SK-N-SH treated with all-trans-retinoic acid at 6 μM for 48 hours (cell line): ENCODE measurements around the gene LRP8.

ENCODE experiments used
- ATAC-seq: fragments of 200-7000 bp; cut with Tn5 transposase; 3 replicates; pipeline ENCODE4 v1.9.1; 2020; ENCODE audit warnings: mild to moderate bottlenecking, moderate library complexity
- BACH2 ChIP-seq: fragments of 250-450 bp; sonication (Bioruptor Pico); IDR thresholded peaks from 2 replicates; pipeline ENCODE4 v1.9.0; 2021; ENCODE audit warnings: mild to moderate bottlenecking, borderline replicate concordance
- CSDC2 ChIP-seq: fragments of 250-450 bp; sonication (Bioruptor Pico); IDR thresholded peaks from 2 replicates; pipeline ENCODE4 v1.5.0; 2020; ENCODE audit warnings: mild to moderate bottlenecking, moderate library complexity
- CSRNP3 ChIP-seq: fragments of 250-450 bp; sonication (Bioruptor Pico); IDR thresholded peaks from 2 replicates; pipeline ENCODE4 v1.5.1; 2021; ENCODE audit warnings: mild to moderate bottlenecking, moderate library complexity
- GLIS3 ChIP-seq: fragments of 250-450 bp; sonication (Bioruptor Pico); IDR thresholded peaks from 2 replicates; pipeline ENCODE4 v1.5.0; 2020; ENCODE audit warnings: mild to moderate bottlenecking, moderate library complexity
- OSR1 ChIP-seq: fragments of 250-450 bp; sonication (Bioruptor Pico); IDR thresholded peaks from 2 replicates; pipeline ENCODE4 v1.8.0; 2022; ENCODE audit warnings: moderate library complexity, mild to moderate bottlenecking, inconsistent platforms
- PATZ1 ChIP-seq: fragments of 250-450 bp; sonication (Bioruptor Pico); IDR thresholded peaks from 2 replicates; pipeline ENCODE4 v1.8.0; 2020; ENCODE audit warnings: mild to moderate bottlenecking, moderate library complexity, borderline replicate concordance
- RARB ChIP-seq: fragments of 250-450 bp; sonication (Bioruptor Pico); IDR thresholded peaks from 2 replicates; pipeline ENCODE4 v1.8.0; 2021; ENCODE audit warnings: mild to moderate bottlenecking, moderate library complexity
- SNAI2 ChIP-seq: fragments of 250-450 bp; sonication (Bioruptor Pico); IDR thresholded peaks from 2 replicates; pipeline ENCODE4 v1.5.0; 2020; ENCODE audit warnings: mild to moderate bottlenecking, moderate library complexity
- TCF4 ChIP-seq: fragments of 250-450 bp; sonication (Bioruptor Pico); IDR thresholded peaks from 2 replicates; pipeline ENCODE4 v1.8.0; 2021; ENCODE audit warnings: mild to moderate bottlenecking, moderate library complexity, borderline replicate concordance
- TOX ChIP-seq: fragments of 250-450 bp; sonication (Bioruptor Pico); IDR thresholded peaks from 2 replicates; pipeline ENCODE4 v1.8.0; 2021; ENCODE audit warnings: mild to moderate bottlenecking, moderate library complexity, borderline replicate concordance
- ZC3H10 ChIP-seq: fragments of 250-450 bp; sonication (Bioruptor Pico); IDR thresholded peaks from 2 replicates; pipeline ENCODE4 v1.5.1; 2021; ENCODE audit warnings: mild to moderate bottlenecking, moderate library complexity

Gene LRP8

GRCh38 chr1:53195246-53196016 lies 132.4 kb downstream of the LRP8 start:
- no peak for ATAC-seq
- TF ChIP-seq CSRNP3 (CRISPR knock-in tag) (no peak), TOX (no peak), TCF4 (CRISPR knock-in tag) (no peak), BACH2 (no peak), CSDC2 (CRISPR knock-in tag) (no peak), ZC3H10 (CRISPR knock-in tag) (no peak), OSR1 (CRISPR knock-in tag) (no peak), PATZ1 (no peak), SNAI2 (CRISPR knock-in tag) (no peak), RARB (no peak), GLIS3 (no peak)
